ENCODE measurements around the gene HSPG2.

HSPG2 gene

DNA sequence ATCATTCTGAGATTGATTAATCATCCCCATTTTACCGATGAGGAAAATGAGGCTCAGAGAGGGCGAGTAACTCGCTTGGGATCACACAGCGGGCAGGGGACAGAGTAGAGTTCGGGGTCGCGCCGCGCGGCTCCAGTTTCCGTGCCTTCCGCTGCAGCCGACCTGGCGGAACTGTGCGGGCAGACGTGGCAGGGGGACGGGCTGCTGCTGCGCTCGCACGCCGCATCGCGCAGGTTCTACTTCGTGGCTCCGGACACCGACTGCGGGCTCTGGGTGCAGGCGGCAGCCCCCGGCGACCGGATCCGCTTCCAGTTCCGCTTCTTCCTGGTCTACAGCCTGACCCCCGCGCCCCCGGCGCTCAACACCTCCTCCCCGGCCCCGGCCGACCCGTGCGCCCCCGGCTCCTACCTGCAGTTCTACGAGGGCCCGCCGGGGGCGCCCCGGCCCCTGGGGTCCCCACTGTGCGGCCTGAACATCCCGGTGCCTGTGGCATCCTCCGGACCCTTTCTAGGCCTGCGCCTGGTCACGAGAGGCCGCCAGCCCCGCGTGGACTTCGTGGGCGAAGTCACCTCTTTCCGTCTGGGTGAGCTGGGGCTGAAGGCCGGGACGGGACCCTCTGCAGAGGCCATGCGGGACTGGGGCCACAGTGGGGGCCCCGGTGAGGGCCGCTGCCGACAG lies 122.7 kb downstream of the HSPG2 start:
- Histone ChIP-seq H3K9ac (no peak overlapping the region), H3K27ac (no peak overlapping the region), H3K4me2 (ENCODE audit: low read length) (peak overlapping the region; percentile 31), H3K4me1 (no peaks in the 10 kb centered on the region), H2AFZ (peak overlapping the region; percentile 60), H3K27me3 (ENCODE audit: control insufficient read depth, insufficient read depth, low read length) (no peaks in the 10 kb centered on the region), H3K79me2 (no peaks in the 10 kb centered on the region), H3K36me3 (ENCODE audit: control insufficient read depth, insufficient read depth, low read length) (no peaks in the 10 kb centered on the region), H3K4me3 (ENCODE audit: low read depth, low read length) (peak overlapping the region; percentile 11), H3K9me3 (ENCODE audit: control insufficient read depth, low read length) (no peaks in the 10 kb centered on the region)
- TF ChIP-seq, protein P1, sequence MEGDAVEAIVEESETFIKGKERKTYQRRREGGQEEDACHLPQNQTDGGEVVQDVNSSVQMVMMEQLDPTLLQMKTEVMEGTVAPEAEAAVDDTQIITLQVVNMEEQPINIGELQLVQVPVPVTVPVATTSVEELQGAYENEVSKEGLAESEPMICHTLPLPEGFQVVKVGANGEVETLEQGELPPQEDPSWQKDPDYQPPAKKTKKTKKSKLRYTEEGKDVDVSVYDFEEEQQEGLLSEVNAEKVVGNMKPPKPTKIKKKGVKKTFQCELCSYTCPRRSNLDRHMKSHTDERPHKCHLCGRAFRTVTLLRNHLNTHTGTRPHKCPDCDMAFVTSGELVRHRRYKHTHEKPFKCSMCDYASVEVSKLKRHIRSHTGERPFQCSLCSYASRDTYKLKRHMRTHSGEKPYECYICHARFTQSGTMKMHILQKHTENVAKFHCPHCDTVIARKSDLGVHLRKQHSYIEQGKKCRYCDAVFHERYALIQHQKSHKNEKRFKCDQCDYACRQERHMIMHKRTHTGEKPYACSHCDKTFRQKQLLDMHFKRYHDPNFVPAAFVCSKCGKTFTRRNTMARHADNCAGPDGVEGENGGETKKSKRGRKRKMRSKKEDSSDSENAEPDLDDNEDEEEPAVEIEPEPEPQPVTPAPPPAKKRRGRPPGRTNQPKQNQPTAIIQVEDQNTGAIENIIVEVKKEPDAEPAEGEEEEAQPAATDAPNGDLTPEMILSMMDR (IDR thresholded peaks at IDR 0.05): peak; percentile 31

DNA sequence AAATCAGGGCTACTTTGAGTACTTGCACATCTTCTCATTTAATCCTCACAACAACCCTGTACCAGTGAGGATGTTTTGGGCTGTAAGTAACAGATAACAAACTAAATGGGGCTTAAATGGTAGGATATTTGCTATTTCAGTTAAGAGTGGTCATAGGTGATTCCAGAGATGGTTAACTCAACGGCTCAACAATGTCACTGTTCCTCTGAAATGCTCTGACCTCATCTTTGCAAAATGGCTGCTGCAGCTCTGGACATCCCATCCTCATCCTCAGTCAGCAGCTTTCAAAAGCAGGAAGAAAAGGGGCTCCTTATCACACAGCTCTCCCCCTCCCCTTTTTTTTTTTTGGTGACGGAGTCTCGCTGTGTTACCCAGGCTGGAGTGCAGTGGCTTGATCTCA lies 123.6 kb downstream of the HSPG2 start:
- Histone ChIP-seq H2AFZ (no peak overlapping the region), H3K9ac (no peak overlapping the region), H3K4me3 (ENCODE audit: low read depth, low read length) (no peak overlapping the region), H3K4me2 (ENCODE audit: low read length) (no peak overlapping the region), H3K36me3 (ENCODE audit: control insufficient read depth, insufficient read depth, low read length) (no peaks in the 10 kb centered on the region), H3K79me2 (no peaks in the 10 kb centered on the region), H3K9me3 (ENCODE audit: control insufficient read depth, low read length) (no peaks in the 10 kb centered on the region), H3K27ac (no peak overlapping the region), H3K27me3 (ENCODE audit: control insufficient read depth, insufficient read depth, low read length) (no peaks in the 10 kb centered on the region), H3K4me1 (no peaks in the 10 kb centered on the region)
- TF ChIP-seq, protein P1 (IDR thresholded peaks at IDR 0.05): no peak

DNA sequence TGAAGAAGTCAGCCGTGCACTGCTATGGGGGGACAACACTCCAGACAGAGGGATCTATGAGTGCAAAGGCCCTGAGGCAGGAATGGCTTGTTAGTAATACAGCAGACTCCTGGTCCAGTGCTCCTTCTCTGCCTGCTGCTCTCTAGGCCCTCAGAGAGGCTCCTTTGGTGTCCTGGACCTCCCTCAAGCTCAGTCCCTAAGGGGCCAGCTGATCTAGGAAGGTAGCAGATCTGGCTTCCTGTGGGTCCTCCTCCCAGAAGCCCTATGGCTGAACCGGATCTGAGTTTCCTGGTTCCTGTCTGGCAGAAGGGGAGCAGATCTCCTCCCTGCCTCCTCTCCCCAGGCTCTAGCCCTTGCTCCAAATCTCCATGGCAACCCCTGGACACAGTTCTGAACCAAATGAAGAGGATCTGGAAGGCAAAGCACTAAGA lies 125.2 kb downstream of the HSPG2 start, which contains the start of gene LDLRAD2:
Gene LDLRAD2 (plus strand): TSS at position 391 of the 431 bp plus-strand sequence. CDS start 187 bp downstream, outside the sequence.
- Histone ChIP-seq H2AFZ (no peak within 1 kb of the TSS), H3K27me3 (ENCODE audit: control insufficient read depth, insufficient read depth, low read length) (no peaks in the 10 kb centered on the region), H3K4me1 (no peaks in the 10 kb centered on the region), H3K9me3 (ENCODE audit: control insufficient read depth, low read length) (no peaks in the 10 kb centered on the region), H3K36me3 (ENCODE audit: control insufficient read depth, insufficient read depth, low read length) (no peaks in the 10 kb centered on the region), H3K4me2 (ENCODE audit: low read length) (no peak within 1 kb of the TSS), H3K79me2 (no peaks in the 10 kb centered on the region), H3K9ac (no peak within 1 kb of the TSS), H3K4me3 (ENCODE audit: low read depth, low read length) (no peak within 1 kb of the TSS), H3K27ac (no peak within 1 kb of the TSS)
- TF ChIP-seq, protein P1 (IDR thresholded peaks at IDR 0.05): no peak

DNA sequence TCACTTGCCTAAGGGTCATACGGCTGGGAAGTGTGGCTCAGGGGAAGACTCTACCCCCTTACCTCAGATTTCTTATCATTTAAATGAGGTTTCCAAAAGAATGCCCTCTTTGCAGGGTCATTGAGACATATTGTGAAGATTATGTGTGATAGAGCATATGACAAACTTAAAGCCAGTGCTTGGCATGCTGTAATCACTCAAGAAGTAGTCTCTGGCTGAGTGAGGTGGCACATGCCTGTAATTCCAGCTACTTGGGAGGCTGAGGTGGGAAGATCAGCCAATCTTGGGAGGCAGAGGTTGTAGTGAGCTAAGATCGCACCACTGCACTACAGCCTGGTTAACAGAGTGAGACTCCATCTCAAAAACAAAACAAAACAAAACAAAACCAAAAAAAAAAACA lies 132.6 kb downstream of the HSPG2 start:
- no peaks in the 10 kb centered on the region for H3K36me3 ChIP-seq (ENCODE audit: control insufficient read depth, insufficient read depth, low read length)
- H3K9me3 ChIP-seq (ENCODE audit: control insufficient read depth, low read length): no peaks in the 10 kb centered on the region
- no peak overlapping the region for H3K27ac ChIP-seq
- no peak overlapping the region for H3K4me2 ChIP-seq (ENCODE audit: low read length)
- H3K27me3 ChIP-seq (ENCODE audit: control insufficient read depth, insufficient read depth, low read length): no peaks in the 10 kb centered on the region
- H3K4me1 ChIP-seq: no peaks in the 10 kb centered on the region
- H3K4me3 ChIP-seq (ENCODE audit: low read depth, low read length): no peak overlapping the region
- H3K9ac ChIP-seq: no peak overlapping the region
- no peak overlapping the region for H2AFZ ChIP-seq
- H3K79me2 ChIP-seq: no peaks in the 10 kb centered on the region
- TF ChIP-seq, protein P1 (IDR thresholded peaks at IDR 0.05): no peak

DNA sequence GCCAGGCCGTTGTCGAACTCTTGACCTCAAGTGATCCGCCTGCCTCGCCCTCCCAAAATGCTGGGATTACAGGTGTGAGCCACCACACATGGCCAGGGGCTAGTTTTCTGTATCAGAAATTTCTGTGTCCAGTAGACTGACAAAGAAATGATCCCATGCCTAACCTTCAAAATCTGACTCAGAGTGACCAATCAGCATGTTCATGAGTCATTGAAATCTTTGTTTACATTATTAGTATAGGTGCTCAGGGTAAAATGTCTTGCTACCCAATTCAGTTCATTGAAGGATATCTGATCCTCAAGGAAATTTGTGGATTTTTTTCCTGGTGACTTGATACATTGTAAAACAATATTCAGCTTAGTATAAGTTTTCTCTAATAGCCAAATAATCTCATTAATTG lies 136.0 kb downstream of the HSPG2 start:
- Histone ChIP-seq H3K4me1 (no peaks in the 10 kb centered on the region), H3K36me3 (ENCODE audit: control insufficient read depth, insufficient read depth, low read length) (no peaks in the 10 kb centered on the region), H2AFZ (no peak overlapping the region), H3K4me2 (ENCODE audit: low read length) (no peak overlapping the region), H3K27ac (no peak overlapping the region), H3K4me3 (ENCODE audit: low read depth, low read length) (no peak overlapping the region), H3K79me2 (no peaks in the 10 kb centered on the region), H3K9ac (no peak overlapping the region), H3K9me3 (ENCODE audit: control insufficient read depth, low read length) (no peaks in the 10 kb centered on the region), H3K27me3 (ENCODE audit: control insufficient read depth, insufficient read depth, low read length) (no peaks in the 10 kb centered on the region)
- TF ChIP-seq, protein P1 (IDR thresholded peaks at IDR 0.05): no peak
